ENCODE results near the gene GIMAP8.
A peak's percentile ranks its signal among the peaks of the same experiment; 100 is the strongest.

The GIMAP8 gene

DNA sequence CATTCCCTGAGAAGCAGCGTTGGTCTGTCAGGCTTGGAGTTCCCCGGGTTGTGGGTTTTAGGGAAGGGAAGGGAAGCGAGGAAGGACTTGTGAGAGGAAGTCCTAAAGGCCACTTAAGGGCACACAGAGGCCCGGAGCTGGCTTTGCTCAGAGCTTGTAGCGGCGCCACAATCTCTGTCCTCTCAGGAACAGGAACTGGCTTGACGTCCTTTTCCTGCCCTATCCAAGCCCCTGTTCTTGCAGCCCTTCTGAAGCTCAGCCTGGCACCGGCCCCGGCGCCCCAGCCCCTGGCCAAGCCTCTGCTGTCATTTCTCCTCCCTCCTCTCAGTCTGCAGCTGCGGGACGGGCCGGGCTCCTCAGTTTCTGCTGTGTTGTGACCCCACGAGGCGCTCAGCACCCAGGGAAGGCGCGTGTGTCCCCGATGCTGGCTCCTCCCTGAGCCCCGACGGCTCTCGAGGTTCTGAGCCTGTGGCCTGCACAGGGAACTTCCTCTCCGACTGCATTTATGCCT is at the start of gene GIMAP8:
GIMAP8 (plus strand) TSS at position 140 of the 511 bp plus-strand sequence. CDS start 16,069 bp downstream, outside the sequence.
- DNase-seq: no peak
- in situ Hi-C loops (cut with HindIII; ENCODE audit: low pct_ligation_motif_present, low pct_unique_long_range_greater_than_20kb, low sequenced_read_pairs): no loop called here

DNA sequence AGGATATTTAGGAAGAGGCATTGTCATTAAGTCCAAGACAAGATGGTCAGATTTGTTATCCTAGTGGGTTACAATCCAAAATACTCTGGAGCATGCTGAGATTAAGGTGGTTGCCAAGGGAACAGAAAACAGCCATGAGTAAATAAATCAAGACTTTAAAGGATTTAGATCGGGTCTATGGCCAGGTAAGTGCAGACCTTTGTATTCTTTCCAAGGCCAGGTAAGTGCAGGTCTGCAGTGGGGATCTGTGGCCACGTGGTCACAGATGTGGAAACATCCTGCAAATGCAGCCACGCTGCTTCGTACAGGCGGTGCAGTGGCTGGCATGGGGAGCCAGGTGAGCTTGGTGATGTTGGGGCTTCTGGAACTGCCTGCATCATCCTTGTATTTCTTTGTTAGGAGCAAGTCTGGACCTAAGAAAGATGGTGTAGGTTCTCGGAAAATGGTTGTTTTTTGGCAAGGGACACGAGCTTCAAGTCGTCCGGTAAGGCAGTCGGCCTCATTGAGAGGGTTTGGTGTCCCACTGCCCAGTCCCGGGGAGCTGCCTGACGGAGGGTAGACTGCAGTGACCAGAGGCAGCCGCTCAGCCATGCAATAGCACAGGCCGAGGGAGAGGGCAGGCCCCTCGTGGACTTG is 49.5 kb upstream of the GIMAP8 start:
- DNase-seq: no peak
- in situ Hi-C loops (cut with HindIII; ENCODE audit: low pct_ligation_motif_present, low pct_unique_long_range_greater_than_20kb, low sequenced_read_pairs): no loop called here

DNA sequence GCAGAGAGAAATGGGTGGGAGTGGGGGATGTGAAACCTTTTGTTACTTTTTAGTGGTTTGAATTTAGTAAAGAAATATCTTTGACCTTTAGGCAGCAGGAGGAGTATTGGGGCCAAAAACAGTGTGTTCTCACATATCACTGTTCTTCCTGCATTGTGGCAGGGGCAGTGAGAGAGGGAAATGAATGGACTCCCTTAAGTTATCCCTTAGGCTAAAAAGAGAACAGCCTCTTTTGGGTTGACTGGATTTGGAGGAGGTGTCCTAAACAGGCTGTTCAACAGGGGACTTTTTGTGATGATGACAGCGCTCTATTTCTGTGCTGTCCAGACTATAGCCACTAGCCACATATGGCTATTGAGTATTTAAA is 49.0 kb upstream of the GIMAP8 start:
- DNase-seq: no peak
- in situ Hi-C loops (cut with HindIII; ENCODE audit: low pct_ligation_motif_present, low pct_unique_long_range_greater_than_20kb, low sequenced_read_pairs): no loop called here

DNA sequence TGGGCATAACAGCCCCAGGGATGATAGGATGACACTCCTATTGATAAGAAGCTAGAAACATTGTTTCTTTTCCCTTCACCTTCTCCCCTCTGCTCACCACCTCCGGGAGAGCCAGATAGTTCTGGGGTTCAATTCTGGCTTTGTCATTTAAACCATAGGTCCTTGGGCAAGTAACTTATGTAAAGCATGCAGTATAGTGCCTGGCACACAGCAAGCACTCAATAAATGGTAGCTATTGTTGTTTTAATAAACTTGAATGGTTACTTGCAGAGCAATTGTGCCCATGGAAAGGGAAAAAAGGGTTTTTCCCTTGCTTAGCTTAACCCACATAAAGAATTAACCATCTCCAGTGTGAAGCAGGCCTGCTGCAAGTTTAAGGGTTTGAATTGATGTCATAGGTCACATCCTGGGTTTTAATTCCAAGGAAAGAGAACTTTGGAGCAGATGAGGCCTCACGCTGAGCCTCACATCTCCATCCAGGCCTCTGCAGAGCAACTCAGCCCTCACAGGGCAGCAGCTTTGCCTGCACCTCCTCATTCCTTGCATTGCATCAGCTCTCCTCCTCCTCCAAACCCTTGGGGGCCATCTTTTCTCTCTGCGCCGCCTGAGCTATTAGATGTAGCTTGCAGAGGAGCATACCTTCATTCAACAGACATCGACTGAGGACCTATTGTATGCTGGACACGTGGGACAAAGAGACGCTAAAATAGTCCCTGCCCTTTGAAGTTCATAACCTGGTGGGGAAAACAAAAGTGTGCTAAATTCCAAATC is 48.4 kb upstream of the GIMAP8 start:
- in situ Hi-C loops (cut with HindIII; ENCODE audit: low pct_ligation_motif_present, low pct_unique_long_range_greater_than_20kb, low sequenced_read_pairs): no loop called here

DNA sequence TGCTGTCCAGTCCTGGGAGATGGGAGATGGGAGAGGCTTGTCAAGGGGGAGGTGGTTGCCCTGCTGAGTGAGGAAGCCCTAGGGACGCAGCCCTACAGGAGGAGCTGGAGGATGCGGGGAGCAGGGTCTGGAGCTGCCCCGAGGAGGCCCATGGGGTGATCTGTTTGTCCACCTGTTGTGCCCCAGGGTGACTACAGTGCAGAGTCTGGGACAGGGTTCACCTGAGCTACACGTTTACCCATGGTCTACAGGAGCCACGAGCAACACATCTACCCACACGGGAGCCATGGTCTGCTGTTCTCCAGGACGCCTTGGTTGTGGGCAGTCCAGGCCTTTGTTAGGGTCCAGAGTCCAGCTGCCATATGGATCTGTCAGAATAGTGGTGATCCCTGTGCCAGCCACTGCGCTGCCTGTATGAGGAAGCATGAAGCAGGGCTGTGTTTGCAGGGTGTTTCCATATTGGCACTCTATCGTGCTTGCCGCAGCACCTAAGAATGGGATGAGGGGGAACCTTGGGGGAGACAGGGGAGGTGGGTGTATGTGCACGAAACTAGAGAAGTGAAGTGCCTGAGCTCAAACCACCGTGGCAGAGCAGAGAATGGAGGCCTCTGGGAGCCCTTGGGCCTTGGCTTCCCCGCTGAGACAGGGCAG is 47.6 kb upstream of the GIMAP8 start:
- no peak for DNase-seq
- in situ Hi-C loops (cut with HindIII; ENCODE audit: low pct_ligation_motif_present, low pct_unique_long_range_greater_than_20kb, low sequenced_read_pairs): no loop called here

More for the DNA sequence above, 48.4 kb upstream of the GIMAP8 start:
- no peak for DNase-seq

DNA sequence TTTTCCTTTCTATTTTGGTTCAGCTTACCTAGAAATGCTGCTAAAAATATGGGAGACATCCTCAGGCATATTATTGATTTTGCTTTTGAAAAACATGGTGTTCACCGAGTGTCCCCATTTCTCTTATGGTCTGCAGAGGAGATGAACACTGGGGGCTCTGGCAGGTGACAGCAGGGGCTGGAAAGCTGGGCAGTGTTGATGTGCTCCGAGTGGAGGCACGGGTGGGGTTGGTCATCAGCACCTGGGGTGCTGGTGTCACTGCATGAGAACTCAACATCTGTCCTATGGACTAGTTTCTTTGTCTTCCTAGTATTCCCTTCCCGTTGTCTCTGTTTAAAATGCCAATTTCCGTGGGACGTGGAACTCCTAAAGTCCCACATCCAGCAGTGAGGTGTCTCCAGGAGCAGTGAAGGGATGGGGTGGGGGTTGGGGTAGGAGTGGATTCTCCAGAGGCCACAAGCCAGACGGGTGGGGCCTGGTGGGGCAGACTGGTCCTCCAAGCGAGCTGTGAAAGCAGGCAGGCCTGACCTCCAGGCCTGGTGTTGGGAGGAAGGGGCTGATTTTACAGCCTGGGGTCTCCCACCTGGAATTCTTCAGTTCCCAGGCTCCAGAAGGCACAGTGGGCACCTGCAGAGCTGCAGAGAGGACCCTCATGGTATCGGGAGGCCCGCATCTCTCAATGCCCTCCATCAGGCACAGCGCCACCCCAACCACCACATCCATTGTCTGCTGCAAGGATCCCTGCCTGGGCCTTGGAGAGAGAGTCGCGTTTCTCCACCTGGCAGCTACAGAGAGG is 46.9 kb upstream of the GIMAP8 start:
- no peak for DNase-seq
- in situ Hi-C loops (cut with HindIII; ENCODE audit: low pct_ligation_motif_present, low pct_unique_long_range_greater_than_20kb, low sequenced_read_pairs): no loop called here

DNA sequence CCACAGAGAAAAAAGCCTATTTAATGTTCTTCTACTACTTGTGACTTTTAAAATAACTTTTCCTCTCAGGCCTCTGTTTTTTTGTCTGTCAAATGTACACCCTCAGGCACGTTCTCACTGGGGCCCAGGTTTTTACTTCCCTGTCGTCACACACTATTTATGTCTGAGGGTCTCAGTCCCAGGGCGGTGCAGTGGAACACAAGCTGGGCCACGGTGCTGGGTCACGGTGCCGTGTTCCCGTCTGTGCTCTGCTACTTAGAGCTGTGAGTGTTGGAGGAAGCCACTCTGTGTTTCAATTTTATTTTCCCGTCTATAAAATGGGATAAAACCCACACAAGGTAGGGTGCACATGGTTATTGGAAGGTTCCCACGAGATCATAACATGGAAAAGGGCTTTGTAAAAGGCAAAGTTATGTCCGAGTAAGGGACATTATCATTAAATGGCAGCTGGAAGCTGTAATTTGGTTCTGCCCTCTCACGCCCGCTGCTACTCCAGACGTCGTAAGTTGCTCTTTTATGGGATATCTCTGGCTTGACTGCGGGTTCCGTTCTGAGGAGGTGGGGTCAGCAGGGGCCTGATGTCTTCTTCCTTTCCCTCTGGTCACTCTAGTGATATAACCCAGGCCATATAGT is 46.1 kb upstream of the GIMAP8 start:
- no peak for DNase-seq
- in situ Hi-C loops (cut with HindIII; ENCODE audit: low pct_ligation_motif_present, low pct_unique_long_range_greater_than_20kb, low sequenced_read_pairs): no loop called here

DNA sequence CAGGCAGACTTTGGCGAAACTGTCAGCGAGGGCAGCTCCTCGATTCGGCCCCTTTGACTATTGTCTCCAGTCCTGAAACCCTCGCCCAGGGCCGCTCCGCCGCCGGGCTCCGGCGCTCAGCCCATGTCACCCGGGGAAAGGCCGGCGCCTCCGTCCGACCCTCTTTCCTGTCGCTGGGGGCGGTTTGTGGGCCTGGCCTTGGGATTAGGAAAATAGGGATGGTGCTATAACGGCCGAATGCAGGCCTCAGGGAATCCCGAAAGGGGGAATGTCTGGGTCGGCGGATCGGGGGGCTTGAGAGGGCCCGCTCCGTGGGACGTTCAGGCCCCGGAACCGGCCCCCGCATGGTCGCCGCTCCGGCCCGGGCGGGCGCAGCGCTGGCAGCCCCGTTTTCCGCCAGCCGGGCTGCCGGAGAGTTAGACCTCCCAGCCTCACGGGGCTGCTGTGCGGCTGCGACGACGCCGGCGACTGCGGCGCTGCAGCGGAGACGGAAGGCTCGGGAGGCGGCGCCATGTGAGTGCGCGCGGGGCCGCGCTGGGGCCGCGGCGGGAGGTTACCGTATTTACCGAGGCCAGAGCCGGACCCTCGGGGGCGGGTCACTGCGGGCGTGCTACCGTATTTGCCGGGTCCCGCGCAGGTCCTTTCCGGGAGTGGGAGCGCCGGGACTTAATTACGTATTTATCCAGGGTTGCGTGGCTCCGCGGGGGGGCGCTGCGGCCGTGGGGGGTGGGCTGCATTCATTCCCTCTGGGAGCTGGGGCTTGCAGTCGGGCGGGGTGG is 45.4 kb upstream of the GIMAP8 start:
- DNase-seq: peak; percentile 91
- in situ Hi-C loops (cut with HindIII; ENCODE audit: low pct_ligation_motif_present, low pct_unique_long_range_greater_than_20kb, low sequenced_read_pairs): no loop called here

DNA sequence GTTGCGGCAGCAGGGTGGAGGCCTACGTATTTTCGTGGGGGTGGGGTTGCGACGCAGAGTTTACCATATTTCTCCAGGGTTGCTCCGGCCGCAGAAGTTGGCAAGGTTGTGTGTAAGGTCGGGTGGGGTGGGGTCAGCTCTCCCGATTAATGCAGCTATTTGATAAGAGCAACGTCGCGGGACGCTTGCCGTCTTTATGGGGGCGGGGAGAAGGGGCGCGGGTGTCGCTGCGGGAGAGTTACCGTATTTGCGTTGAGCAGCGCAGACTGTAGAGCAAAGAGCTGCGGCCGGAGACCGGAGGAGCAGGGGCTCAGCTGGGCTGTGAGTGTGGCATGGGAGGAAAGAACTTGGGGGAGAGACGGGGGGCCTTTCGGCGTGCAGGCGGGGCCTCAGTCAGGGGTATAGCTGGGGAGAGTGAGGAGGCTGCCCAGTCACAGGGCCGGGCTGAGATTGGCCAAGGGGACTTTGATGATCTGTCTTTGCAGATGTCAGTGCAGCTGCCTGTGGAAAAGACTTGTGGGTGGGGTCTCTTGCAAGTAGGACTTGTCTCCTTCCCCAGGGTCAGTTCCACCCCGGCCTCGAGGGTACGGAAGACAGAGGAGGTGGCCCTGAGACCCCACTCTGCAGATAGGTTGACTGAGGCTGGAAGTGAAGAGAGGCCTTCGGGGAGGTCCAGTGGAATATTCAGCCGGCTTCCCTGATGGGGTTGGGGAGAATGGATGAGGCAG is 44.7 kb upstream of the GIMAP8 start:
- in situ Hi-C loops (cut with HindIII; ENCODE audit: low pct_ligation_motif_present, low pct_unique_long_range_greater_than_20kb, low sequenced_read_pairs): no loop called here
- DNase-seq: peak; percentile 39

DNA sequence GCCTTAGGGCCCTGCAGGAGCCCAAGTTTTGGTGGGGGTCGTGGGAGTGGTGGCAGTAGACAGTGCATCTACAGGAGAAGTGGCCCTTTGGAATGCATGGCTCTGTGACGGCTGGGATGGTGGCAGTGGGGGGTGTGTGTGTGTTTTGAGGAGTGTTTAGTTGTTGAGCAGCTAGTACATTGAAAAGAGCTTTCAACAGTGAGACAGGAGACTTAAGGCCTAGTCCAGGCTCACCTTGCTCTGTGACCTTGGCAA is 44.2 kb upstream of the GIMAP8 start:
- no peak for DNase-seq
- in situ Hi-C loops (cut with HindIII; ENCODE audit: low pct_ligation_motif_present, low pct_unique_long_range_greater_than_20kb, low sequenced_read_pairs): no loop called here

DNA sequence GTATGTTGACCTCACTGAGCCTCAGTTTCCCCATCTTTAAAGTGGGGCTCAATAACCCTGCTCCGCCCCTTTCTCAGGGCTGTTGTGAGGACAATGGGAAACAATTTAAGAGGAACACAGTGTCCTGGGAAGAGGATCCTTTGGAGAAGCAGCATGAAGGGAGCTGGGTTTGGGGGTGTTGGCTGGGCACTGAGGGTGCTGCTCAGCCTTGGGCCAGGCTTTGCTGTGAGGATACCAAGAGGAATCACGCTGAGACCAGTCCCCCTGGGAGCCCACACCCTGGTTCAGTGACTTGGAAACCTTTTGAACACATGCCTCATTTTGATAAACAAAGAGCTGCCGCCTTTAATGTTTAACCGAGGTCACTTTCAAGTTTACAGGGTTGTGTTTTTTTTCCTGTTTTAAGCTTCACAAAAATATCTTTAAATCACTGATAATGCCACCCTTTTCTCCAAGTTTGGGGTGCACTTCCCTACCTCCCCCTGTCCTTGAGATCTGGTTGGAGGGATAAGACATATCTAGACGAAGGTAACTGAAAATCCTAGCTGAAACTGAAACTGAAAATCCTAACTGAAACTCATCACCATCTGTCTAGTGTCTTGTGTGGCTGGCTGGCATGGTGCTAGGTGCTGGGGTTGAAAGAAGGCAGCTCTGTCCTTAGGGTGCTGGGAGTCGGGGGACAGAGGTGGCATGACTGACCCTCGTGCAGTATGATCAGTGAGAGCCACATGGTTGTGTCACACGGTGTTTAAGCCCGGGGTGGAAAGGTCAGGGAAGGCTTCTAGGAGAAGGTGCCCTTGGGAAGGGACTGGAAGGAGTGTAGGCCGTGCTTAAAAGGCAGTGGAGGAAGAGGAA is 43.6 kb upstream of the GIMAP8 start:
- in situ Hi-C loops (cut with HindIII; ENCODE audit: low pct_ligation_motif_present, low pct_unique_long_range_greater_than_20kb, low sequenced_read_pairs): no loop called here
- DNase-seq: peak; percentile 75

DNA sequence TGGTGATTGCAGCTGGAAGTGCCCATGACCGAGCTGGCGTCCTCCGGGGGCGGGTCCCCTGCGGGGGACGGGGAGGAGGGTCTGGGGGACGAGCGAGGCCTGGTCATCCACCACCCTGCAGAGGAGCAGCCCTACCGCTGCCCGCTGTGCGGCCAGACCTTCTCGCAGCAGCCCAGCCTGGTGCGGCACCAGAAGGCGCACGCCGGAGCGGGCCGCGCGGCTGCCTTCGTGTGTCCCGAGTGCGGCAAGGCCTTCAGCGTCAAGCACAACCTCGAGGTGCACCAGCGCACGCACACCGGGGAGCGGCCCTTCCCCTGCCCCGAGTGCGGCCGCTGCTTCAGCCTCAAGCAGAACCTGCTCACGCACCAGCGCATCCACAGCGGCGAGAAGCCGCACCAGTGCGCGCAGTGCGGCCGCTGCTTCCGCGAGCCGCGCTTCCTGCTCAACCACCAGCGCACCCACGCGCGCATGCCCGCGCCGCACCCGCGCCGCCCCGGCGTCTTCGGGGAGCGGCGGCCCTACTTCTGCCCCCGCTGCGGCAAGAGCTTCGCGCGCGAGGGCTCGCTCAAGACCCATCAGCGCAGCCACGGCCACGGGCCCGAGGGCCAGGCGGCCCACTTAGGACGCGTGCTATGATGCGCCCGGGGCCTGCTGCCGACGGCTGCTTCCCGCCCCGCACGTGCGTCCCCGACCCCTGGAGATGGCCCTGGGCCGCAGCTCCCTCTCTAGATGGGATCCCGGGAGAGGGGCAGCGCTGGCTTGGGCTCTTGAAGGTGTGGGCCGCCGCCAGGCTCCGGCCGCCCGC is 42.6 kb upstream of the GIMAP8 start:
- in situ Hi-C loops (cut with HindIII; ENCODE audit: low pct_ligation_motif_present, low pct_unique_long_range_greater_than_20kb, low sequenced_read_pairs): no loop called here
- DNase-seq: no peak

DNA sequence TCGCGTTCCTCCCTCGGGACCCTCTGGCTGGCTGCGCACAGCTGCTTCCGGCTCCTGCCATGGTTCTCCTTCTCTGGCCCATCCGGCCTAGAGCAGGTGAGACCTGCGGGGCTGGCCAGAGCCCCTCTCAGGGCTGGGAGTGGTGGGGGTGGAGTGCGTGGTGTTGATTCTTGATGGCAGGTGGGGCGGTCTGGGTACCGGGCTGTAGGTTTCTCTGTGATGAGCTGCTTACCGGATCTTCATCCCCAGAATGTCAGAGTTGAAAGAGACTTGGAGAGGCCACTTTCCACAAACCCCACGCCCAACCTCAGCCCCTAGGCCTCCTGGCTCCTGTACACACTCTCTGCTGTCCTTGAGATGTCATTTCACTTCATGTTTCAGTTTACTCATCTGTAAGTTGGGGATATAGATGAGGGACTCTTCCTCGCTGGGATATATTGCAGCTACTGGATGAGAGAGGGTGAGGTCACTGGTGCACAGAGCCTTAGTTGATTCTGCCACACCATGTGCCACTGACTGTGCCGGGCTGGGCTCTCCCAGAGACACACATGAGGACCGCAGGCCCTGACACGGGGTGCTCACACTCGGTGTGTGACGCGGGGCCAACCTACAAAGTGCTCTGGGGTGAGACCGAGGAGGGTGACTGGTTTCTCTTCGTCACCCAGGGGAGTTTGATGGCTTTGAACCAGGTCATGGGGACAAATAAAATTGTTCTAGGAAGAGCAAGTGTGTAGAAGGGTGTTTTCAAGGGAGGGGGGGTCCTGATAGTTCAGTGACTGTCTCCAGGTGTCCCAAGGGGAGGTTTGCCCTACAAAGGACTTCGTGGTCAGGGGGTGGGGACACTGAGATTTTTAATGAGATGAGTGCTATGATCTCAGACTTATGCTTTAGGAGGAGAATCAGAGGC is 41.8 kb upstream of the GIMAP8 start:
- in situ Hi-C loops (cut with HindIII; ENCODE audit: low pct_ligation_motif_present, low pct_unique_long_range_greater_than_20kb, low sequenced_read_pairs): no loop called here
- no peak for DNase-seq

DNA sequence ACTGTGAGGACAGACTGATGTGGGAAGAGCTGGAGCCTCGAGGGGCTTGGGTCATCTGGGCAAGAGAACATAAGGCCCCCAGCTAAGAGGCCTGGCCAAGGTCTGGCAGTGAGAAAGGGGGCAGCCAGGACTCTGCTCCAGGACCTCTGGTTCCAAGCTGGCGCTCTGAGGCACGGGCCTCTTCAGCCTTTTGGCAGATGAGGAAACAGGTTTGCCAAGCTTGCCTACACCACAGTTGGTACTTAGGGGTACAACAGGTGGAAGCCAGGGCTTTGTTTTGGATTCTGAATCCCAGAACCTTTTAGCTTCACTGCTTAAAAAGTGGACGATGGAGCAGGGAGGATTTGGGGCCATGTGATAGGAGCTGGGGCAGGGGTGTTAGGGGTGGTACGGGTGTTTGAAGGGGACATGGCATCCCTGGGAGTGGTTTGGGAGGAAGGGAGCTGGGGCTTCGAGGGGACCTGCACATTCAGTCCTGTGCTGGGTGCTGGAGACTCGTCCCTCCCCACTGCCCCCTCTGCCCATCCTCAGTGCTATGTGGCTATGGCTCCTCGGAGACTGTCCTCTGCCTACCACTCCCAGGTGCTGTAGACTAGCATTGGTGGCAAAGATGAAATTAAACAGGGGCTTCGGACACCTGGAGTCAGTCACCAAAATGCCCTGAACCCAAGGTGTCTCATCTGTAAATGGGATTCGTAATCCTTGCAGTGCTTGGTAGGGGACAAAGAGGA is 41.0 kb upstream of the GIMAP8 start:
- in situ Hi-C loops (cut with HindIII; ENCODE audit: low pct_ligation_motif_present, low pct_unique_long_range_greater_than_20kb, low sequenced_read_pairs): no loop called here
- DNase-seq: no peak
